SHP77 (cell line): Measurements from ENCODE around the gene TFCP2L1.

Experiments
- DNase-seq, 2 experiments: peaks; one replicate each; lab custom pipeline; 2025; lab: John Stamatoyannopoulos, UW

The TFCP2L1 gene

DNA sequence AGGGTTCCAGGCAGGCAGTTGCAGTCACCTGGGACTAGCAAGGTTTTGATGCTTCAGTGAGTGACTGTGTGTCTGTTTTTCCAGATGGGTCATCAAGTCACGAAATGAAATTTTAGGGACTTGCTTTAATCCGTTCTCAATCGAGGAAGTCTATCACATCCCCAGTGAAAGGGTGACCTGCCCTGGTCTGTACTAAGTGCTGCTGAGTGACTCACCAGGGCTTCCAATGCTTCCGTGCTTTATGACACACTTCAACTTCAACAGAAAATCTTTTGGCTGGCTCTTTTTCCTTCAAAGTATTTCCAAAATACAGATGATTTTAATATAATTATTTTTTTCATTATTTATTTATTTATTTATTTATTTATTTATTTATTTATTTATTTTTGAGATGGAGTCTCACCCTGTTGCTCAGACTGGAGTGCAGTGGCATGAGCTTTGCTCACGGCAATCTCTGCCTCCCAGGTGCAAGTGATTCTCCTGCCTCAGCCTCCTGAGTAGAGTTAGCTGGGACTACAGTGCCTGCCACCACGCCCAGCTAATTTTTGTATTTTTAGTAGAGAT lies 18.4 kb downstream of the TFCP2L1 start:
- DNase-seq: no peak

DNA sequence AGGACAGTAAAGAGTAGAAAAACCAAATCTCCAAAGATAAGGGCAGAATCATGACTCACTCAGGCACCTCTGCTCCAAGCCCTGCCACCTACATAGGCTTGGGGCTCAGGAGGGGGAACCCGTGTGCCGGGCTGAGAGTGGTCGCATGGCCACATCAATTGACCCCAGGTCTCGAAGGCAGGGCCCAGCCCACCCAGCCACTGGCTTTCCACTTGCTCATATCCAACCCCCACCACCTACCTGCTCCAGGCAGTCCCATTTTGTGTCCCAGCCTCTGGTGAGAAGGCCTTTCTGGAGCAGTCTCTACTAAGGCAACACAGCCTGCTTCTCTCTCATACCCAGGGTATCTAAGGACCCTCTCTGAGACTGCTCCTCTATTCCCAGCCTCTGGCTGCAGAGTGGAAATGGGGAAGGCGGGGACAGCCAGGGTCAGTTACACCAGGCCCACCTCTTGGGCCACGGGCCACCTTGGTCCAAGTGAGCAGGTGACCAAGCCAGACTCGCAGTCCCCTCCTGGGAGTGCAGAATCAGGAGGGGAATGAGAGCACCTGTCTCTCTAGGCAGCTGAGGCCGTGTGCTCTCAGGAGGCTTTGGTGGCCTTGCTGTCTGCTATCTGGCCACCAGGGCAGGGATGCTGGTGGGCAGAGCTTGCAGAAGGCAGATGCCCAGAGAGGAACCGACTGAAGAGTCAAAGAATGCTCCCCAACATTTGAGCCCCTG lies 20.8 kb downstream of the TFCP2L1 start:
- peak in 1 of 2 experiments; percentile 4 for DNase-seq

DNA sequence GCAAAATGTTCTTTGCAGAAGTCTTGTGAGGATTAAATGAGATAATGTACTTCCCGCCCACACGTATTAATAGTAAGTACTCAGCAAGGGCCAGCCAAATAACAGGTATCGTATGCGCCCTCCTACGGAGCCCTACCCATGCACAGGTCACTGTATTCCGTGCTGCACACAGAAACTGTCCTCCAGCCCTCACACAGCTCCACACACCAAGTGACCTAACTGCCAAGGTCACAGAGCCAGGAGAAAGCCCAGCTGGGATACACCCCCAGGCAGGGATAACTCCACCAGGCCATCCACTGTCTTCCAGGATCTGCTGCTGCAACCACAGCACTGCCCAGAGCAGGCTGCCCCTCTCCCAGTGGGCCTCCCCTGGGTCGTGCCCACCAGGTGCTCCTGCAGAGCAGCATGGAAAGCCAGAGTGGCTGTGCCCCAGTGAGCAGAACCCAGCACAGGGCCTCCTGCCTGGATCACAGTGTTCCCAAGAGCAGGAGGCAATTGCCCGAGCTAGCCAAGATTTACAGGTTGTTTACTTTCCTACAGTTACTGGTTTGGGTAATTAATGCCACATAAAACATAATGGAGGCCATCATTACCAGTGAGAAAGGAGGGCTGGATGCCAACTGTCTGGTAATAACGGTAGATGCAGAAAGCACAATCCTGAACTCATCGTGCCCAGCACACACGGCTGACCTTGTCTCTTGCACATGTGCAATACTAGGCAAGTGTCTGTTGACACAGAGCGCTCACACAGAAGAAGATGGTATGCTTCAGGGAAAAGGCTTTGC lies 24.4 kb downstream of the TFCP2L1 start:
- peak in 1 of 2 experiments; percentile 15 for DNase-seq

DNA sequence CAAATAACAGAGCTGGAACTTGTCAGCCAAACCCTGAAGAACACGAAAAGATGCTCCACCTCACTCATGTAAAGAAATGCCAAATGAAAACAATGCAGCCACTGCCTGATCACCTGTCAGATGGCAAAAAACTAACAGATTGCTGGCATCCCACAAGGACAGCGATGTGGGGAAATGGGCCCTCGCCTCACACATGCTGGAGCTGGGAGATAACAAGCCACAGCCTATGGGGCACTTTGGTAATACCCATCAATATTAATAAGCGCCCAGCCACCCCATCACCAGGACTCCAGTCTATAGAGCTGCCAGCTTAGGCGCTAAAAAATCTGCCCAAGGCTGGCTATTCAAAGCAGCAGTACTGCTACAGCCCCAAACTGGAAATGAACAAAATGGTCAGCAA lies 27.0 kb downstream of the TFCP2L1 start:
- no peak for DNase-seq

DNA sequence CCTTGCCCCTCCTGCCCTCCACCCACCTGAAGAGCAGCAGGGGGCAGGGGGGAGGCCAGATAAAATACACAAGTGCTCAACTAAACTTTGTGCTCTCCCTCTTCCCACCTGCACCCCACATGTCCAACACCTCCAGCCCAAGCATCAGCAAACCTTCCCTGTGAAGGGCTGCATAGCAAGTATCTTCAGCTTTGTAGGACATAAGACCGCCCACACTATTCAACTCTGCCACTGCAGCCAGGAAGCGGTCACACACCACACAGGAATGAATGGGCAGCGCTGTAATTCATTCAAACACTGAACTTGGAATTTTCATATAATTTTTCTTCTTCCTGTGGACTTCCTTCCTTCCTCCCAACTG lies 27.5 kb downstream of the TFCP2L1 start:
- no peak for DNase-seq

DNA sequence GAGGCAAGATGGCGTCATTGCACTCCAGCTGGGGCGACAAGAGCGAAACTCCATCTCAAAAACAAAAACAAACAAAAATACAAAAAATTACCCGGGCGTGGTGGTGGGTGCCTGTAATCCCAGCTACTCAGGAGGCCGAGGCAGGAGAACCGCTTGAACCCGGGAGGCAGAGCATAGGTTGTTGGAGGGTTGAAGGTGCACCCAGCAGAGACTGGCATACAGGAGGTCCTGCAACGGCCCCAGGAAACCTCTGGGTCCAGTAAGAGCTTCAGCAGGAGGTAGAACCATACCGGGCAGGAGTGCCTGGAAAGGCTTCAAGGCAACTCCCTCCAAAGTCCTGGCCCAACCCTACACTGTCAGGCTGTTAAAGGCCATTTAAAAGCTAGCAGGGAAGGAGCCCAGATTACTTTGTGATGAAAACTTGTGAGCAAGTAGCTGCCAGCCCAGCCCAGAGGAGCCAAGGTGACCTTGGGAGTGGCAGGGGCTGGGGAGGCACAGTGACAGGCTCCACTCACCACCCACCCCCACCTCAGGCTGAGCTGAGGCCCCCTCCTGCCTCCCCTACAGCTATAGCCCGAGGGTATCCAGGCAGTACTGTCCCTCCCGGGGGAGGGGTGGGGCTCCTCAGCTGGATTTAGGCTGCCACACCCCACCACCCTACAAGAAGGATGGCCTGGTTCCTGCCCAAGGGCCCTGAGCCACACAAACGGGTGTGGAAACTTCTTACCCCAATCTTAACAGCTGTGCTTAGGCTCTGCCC lies 28.1 kb downstream of the TFCP2L1 start:
- DNase-seq: no peak

DNA sequence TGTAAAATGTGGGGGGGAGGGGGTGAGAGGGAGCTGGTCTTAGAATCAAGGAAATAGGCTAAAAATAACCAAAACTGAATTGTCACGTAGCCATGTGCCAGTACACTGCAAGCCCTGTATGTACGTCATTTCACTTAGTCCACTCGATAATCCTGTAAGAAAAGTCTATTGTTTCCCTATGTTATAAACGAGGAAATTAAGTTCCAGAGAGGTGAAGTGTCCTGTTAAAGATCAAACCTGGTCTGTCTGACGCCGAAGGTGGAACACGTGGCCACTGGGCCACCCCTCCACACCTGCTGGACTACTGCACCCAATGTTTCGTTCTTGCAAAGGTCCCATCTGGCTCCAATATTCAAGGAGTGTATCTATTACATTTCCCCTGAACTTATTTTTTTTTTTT lies 29.6 kb downstream of the TFCP2L1 start:
- no peak for DNase-seq

DNA sequence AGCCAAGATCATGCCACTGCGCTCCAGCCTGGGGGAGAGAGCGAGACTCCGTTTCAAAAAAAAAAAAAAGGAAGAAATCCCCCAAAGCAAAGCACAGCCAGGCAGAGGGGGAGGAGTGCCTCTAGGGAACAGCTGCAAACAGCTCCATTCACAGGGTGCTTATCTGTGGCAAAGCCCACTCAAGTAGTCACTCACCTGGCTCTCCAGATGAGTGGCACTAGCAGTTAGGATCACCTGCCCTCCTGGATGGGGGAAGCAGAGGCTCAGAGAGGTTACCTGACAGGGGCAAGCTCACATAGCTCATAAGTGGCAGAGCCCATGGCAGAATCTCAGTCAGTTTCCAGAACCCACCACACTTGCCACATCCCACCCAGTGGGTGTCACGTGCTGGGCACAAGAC lies 30.3 kb downstream of the TFCP2L1 start:
- peak in 1 of 2 experiments; percentile 10 for DNase-seq

DNA sequence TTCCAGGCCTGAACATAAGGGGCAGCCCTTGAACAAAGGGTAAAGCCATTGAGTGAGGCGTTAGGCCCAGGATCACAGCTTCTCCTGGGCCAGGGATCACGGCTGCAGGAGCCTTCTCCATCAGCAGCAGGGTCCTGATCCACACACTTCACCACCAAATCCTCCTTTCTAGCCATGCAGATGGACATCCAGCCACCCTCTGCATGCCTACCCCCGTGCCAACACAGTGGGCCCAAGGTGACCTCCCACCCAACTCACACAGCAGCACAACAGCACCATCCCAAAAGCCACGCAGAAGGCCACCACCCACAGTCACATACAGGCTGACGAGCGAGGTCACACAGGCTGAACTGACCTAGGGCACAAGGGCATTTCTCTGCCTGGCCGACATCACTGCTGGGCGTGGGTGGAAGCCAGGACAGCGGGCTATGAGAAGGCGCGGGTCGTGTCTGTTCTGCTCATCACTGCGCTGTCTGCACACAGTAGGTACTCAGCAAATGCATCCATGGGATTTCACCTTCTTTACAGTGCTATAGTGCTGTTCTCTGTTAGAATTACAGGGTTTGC lies 31.2 kb downstream of the TFCP2L1 start:
- DNase-seq: no peak

DNA sequence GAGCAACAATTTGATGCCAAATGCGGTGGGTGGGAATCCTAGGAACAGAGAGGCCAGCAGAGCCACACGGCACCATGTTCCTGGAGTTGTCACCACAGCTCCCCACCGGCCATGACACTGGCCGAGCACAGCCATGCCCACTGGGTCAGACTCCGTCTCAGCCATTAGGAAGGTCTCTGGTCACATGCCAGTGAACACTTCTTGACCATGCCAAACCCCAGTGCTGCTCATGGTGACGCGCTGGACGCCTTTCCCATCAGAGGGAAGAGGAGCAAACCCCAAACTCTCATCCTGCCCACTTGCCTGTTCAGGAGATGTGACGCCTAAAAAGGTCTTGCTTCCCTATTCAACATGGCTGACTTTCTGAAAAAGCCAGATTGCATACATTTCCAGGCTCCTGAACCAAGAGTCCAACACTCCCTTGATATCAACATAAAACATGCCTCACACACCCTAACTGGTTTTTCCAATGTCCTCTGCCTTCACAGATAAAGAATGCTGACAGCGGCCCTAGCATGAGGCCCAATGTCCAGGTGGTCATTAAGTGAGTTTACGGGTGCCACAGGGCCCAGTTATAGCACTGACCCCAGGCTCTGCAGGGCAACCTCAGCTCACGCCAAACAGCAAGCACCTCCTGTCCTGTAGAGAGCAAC lies 31.9 kb downstream of the TFCP2L1 start:
- DNase-seq: no peak

DNA sequence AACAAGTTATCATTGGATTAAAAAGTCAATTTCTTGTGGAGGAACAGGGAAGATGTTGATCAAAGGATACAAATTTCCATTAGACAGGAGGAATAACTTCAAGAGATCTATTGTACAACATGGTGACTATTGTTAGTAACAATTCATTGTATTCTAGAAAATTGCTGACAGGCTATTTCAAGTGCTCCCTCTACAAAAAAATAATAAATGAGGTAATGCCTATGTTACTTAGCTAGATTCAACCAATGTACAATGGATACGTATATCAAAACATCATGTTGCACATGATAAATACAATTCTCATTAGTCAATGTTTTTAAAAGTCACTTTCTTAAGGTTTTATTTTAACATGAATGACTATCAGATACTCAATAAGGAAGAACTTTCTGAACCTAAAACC lies 33.5 kb downstream of the TFCP2L1 start:
- DNase-seq: no peak

DNA sequence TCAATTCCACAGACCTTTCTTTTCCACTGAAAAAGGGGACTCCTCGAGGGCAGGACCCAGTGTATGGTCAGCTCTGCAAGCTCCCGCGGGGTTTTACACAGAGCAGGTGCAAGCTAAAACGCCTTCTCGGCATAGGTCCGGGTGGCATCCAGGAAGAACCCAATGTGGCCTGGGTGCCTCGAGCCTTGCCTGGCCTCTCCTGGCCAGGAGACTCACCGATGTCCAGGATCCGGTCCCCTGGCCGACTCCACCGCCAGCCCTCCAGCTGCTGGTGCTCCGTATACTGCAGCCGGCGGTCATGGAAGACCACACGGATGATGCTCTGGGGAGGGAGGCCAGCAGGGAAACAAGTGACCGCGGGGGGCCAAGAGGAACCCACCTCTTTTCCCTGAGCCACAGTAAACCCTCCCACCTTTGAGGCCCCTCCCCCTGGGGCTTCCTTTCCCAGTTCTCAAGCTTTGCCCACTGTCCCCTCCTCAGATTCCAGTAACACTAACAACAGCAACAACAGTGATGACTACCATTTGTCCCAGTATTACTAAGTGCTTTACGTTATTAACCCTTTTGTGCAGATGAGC lies 36.1 kb downstream of the TFCP2L1 start:
- DNase-seq: no peak

DNA sequence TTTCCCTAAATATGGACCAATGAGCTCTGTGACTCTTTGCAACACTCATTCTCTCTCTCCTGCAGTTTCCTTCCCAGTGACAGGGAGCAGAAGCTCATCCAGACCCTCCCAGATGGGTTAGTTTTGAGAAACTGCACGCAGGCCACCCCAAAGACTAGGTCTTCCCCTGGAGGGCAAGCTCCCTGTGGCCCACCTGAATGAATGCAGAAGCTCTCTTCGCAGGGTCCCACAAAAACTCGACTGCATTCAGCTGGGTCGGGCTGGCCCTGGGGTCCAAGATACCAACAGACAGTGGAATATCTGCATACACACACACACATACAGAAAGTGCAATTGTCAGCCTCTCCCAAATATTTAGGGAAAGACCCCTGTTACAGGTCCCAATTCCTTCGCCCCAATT lies 37.0 kb downstream of the TFCP2L1 start:
- no peak for DNase-seq

DNA sequence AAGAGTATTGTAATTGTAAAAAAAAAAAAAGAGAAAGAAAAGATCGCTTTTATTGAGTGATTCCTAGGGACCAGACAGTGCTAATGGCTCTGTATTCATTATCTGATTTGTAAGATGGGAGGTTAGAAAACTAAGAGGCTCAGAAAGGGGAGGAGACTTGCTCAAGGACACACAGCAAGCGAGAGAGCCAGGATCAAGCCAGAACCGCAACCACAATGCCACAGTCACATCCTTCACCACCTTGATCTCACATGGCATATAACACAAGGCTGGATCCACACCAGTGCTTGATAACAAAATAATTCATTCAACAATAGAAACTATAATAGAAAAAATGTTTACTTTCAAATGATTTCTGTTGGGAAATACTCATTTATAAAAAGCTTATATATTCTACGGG lies 37.5 kb downstream of the TFCP2L1 start:
- DNase-seq: no peak

DNA sequence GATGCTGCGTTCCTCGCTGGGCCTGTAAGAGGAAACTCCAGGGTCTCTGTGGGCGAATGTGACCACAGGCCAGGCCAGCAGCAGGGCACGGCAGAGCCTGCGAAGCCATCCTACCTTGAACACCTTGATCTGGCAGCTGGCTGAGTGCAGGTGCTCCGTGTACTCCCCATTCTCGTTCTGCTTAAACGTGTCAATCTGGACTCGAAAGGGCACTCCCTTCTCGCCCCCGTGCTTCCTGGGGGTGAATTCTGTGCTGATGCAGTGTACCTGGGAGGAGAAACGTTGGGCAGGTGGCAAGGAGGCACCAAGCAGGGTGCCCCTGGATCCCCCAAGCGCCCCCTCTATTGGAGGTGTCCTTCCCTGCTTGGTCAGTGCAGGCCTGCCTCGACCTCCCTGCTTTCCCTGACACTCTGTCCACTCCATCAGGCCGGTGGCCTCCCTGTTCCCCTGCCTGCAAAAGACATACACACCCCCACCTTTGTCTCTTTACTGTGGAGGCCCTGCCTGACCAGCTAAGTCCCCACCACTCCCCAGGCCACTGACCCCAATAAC lies 38.2 kb downstream of the TFCP2L1 start:
- DNase-seq: no peak

DNA sequence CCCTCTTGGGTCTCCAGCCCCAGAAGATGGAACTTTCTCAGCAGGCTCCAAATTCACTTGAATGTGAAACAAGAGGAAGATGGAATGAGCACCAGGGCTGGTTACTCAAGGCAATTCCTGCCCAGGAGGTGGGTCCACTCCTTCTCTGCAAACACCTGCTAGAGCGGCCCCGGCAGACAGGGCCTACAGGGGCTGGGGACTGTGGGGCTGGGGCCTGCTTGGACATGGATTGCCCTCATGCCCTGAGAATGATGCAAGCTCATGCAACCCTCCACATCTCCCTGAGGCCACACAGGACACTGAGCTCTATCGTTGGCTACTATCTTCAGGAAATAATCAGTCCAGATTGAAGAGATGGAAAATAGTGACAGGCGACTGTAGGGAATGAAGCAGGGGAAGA lies 39.1 kb downstream of the TFCP2L1 start:
- DNase-seq: no peak

DNA sequence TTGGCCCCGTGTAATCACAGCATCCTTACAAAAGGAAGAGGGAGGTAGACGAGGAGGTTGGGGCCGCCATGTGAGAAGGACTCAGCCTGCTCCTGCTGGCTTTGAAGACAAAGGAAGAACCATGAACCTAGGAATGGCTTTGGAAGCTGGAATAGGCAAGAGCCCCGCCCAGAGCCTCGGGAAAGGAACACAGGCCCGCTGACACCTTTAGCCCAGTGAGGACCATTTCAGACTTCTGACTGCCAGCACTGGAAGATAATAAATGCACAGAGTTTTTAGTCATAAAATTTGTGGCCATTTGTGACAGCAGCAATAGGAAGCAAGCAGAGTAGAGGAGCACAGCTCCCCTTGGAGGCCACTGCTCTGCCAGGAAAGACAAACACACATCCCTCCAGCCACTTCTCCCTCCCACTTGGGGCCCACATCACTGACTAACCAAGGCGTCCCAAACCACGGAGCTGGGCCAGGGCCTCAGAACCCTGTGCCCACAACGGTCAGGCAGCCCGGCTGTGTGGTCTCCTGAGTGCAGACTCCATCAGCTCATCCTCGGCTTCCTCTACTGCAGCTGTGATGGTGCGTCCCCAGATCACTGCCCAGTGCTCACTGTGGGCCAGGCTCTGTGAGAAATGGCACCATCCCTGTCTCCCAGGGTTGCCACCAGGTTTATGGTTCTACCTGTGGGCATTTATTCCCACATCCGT lies 39.7 kb downstream of the TFCP2L1 start:
- no peak for DNase-seq

DNA sequence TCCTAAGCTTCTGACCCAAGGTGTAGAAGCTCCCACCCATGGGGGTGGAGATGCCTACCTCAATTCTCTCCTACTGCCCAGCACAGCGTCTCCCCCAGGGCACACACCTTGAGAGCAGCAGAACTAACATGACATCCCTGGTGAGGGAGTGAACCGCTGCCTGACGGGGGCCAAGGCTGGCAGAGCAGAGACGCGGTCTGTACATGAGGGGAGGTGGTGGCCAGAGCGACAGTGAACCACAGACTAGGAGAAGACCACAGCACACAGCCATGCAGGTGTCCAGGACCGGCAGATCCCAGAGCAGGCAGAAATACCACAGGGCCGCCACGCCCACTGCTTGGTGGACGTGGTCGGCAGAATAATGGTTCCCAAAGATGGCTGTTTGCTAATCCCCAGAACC lies 40.4 kb downstream of the TFCP2L1 start:
- DNase-seq: no peak

DNA sequence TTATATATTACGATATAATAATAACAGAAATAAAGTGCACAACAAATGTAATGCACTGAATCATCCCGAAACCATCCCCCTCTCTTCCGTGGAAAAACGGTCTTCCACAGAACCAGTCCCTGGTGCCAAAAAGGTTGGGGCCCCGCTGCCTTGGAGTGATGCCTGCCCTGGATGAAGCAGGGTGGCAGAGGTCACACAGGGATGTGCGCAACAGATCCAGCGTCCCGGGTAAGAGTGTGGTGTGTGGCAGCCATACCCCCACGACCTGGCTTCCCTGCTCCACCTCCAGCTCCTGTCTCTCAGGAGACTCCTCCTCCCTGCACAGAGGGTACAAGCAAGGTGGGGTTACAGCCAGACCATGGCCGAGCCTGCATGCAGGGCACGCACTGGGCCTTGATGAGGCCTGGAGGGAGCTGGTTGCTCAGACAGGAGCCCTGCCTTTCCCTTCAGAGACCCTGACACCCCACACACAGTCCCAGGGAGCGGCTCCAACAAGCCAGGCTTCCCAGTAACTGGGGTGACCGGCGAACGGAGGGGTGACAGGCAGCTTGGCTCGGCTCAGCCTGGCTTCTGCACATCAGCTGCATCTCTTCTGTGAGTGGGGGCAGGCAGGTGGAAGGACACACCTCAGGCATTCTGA lies 41.1 kb downstream of the TFCP2L1 start:
- no peak for DNase-seq

DNA sequence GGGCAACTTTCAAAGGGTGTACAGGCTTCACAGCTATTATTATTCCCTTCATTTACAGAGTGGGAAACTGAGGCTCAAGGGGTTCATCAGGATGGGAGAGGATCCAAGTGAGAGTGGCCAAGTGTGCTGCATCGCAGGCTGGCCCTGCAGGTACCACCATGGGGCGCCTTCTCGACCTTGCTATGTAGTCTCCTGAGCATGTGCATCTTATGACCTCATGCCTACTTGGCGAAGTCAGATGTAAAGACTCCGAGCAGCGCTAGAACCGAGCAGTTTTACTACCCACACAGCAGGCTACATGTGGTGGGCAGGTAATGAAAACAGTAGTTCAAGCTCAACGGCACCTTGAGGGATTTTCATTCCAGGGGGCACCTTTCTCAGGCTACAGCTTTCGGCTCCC lies 42.0 kb downstream of the TFCP2L1 start:
- no peak for DNase-seq
